HG02763 (cell line): Measurements from ENCODE around the gene FDX2.

Experiments
- ATAC-seq: cut with Tn5 transposase; IDR thresholded peaks from one replicate; pipeline ENCODE4 v1.9.1; 2021; ENCODE audit warnings: mild to moderate bottlenecking, moderate library complexity; ENCODE audit not compliant: unreplicated experiment

Gene FDX2

DNA sequence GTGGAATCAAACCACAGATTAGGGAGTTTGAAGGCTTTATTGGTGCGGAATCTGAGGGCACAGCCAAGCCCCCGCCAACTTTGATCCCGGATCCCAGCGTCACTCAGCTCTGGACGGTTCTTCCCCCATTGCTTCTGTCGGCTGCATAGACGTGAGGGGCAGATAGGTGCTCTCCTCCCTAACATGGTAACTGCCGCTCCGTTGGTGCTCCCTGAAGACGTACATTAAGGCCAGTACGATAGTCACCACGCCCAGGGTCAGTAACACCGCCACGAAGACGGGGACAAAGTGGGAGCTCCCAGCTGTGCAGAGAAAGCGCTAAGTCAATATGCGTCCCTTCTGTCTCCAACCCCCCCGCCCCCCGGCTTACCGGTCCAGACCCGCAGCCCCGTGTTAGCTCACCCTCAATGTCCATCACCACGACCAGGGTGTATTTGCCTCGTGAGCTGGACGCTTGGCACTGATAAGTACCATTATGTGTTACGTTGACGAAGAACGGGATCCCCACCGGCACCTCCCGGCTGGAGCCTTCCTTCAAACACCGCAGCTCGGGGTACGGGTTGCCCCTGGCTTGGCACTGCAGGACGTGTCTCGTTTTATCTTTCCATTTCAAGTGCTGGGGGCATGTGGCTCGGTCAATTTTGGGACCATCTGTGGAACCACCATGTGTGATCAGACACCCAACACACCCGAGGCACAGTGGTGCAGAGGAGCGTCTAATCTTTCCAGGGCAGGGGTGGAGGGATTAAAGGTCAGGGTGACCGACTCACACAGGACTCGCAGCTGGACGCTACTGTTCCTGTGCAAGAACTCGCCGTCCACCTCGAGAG lies 18.2 kb upstream of the FDX2 start:
- ATAC-seq: no peak

DNA sequence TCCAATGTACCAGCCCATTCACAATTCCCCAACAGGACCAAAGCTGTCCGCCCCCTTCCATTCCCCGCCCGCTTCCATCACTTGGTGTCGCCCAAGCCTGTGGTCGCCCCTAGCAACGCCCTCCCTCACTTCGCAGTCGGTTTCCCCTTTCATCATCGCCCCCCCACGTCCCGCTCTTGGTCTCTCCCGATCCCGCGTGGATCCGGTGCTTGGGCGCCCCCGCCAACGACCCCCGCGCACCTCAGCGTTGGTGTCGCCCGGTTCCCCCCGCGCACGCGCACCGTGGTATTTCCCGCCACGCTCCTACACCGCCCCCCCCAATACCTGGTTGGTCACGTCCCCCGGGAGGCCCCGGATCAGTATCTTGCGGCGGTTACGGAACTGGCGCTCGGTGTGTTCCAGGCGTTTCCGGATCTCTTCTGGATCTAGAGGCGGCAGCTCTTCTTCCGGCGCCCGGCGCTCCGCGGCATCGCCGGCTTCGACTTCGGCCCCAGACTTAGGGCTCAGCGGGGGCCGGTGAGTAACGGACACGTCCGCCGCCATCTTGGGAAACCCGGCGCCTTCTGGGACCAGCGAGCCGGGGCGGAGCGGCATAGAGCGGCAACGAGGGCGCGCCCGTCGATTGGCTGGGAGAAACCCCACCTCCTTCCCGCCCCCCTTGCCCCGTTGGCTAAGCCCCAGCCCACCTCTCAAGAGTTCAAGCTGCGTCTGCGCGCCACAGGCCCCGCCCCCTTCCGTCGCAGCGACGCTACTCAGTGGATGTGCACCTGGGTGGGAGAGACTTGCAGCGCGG lies 17.3 kb upstream of the FDX2 start, which contains the start of gene RAVER1:
Gene RAVER1 (minus strand): TSS at position 565 of the 793 bp plus-strand sequence. CDS start 22 bp downstream, at position 543.
- peak; percentile 89 for ATAC-seq

DNA sequence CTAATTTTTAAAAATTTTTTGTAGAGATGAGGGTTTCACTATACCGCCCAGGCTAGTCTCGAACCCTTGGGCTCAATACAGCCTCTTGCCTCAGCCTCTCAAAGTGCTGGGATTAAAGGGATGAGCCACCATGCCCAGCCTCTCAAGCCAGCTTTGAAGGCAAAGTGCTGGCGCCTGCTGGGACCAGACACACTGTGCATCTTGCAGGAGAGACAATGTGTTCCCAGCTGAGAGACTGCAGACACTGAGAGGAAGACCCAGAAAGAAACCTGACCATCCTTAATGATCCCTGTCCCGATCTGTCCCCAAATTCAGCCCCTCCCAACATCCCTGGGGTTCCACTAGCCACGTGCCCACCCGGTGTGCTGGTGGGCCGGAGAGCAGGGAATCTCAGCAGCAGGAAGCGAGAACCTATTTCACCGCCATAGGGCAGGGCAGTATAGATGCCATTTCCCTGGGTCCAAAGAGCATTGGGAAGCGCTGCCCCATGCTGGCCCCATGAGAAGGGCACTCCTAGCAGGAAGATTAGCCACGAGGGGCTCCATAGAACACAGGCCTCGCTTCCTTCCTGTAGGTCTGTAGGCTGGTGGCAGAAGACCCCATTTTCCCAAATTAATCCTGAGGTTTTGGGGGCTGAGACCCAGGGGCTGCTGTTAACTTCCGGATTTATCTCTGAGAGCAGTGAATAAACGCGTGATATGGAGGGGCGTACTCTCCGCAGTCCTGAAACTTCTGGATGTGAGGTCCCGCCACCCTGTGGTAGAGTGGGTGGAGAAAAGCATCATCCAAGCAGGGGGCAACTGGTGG lies 16.5 kb upstream of the FDX2 start:
- no peak for ATAC-seq

DNA sequence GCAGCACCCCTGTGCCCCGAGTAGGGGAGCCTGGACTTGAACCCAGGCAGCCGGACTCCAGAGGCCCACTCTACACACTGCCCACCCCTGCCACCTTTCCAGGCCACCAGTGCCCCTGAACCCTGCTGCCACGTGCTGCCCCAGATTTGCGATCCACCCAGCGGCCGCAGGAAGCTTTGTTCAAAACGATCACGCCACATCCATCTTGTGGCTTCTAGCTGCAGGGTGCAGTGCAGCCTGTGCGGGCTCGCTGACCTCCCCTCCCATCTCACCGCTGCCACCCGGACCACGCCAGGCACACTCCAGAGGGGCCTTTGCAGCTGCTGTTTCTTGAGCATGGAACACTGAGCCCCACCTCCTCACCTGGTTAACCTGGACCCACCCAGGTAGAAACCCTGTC lies 13.7 kb upstream of the FDX2 start:
- ATAC-seq: no peak

DNA sequence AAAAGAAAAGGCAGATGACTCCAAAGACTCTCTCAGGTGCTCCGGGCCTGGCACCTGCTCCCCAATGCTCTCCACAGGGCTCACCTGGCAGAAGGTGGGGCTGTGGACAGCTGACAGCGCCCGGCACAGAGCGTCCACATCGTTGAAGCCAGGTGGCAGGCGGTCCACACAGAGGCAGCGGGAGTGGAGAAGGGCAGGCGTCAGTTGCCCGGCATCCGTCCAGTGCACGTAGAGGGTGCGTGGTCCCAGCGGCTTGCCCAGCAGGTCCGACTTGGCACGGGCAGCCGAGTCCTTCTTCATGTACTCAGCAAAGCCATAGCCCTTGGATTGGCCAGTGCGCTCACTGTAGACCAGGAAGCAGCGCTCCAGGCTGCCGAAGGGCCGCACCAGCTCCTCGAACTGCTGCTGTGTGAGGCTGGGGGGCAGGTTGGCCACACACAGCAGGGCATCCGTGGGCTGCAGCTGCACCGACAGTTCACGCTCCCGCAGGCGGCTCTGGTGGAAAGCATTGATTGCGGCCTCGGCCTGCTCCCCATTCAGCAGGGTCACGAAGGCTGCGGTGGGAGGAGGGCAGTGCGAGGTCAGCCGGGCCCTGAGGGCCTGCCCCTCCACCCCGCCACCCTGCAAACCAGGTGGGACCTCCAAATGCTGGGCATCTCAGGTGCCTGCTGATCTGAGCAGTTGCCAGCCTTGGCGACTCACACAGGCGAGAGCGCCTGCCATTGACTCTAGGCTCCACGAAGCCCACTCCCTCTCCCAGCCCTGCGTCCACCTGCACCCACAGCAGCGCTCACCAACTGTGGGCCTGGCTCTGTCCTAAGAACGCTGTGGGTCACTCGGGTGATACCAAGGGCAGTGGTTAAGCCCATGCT lies 13.0 kb upstream of the FDX2 start:
- no peak for ATAC-seq

DNA sequence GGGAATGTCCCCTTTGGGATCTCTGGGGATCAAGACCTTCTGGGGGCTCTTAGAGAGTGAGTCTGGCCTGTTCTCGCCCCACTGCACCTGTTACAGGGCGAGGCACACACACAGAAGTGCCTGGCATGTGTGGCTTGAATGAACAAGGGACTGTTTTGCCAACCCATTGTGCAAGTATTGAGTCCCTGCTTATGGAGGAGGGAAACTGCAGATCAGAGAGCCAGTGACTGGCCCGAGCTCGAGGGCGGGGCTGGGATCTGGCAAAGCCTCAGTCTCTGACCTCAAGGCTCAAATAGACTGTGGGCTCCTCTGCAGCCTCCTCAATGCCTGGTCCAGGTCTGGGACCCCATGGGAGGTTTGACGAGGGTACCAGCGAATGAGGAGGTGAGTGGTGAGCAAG lies 12.0 kb upstream of the FDX2 start:
- no peak for ATAC-seq

DNA sequence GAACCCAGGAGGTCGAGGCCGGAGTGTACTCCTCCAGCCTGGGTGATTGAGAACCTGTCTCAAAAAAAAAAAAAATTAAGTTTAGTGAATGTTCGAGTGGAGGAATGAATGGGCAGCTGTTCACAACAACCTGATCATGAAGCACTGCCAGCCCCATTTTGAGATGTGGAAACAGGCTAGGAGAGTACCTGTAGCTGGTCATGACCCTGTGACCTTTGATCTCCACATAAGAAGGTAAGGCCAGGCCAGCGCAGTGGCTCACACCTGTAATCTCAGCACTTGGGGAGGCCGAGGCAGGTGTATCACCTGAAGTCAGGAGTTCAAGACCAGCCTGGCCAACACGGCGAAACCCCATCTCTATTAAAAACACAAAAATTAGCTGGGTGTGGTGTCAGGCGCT lies 9.9 kb upstream of the FDX2 start:
- no peak for ATAC-seq

DNA sequence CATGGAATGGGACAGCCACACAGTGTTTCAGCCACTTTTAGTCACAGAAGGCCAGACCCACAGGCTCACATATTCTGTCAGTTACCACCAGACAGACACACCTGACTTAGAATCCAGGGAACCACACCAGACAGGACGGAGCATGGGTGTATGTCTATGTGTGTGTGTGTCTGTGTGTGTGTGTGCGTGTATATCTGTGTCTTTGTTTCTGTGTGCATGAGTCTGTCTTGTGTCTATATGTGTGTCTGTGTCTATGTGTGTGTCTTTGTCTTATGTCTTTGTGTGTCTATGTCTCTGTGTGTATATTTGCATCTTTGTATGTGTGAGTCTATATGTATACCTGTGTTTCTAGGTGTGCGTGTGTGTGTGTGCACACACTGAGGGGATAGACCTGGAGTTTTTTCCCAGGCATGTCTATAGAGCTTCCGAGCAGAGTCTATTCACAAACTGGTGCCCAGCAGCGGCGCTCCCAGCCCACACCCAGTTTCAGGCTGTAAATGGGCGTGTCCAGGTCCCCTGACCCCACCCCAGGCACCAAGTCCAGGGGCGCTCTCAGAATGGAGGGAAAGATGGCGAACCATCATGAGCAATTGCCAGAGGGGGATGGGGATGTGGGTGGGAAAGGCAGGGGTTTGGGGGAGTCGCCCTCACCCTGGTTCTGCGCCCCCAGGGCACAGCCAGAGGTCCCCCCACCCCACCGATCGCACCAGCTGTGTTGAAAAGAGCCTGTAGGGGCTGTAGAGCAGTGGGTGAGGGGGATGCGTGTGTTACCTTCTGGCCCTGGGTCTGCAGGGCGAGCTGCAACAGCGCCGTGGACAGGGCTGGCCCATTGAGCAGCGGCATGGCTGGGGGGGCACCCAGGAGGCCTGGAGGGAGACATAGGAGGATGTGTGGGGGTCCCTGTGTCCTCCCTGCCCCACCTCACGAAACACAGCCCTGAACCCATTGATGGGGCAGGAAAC lies 6.3 kb upstream of the FDX2 start:
- ATAC-seq: no peak

DNA sequence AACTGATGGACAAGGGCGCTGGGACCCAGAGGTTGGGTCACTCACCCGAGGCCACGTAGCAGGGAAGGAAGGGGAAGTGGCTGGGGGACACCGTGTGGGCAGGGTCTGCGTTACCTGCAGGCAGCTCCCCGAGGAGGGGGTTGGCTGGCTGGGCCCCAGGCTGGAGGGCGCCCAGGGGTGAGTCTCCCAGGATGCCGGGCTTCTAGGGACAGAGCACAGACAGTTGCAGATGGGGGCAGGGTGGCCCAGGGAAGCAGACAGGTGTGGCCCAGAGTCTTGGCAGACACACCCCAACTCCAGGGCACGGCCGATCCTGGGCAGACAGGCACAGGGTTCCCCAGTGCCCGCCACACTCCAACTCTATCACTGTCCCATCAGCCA lies 5.6 kb upstream of the FDX2 start:
- no peak for ATAC-seq

DNA sequence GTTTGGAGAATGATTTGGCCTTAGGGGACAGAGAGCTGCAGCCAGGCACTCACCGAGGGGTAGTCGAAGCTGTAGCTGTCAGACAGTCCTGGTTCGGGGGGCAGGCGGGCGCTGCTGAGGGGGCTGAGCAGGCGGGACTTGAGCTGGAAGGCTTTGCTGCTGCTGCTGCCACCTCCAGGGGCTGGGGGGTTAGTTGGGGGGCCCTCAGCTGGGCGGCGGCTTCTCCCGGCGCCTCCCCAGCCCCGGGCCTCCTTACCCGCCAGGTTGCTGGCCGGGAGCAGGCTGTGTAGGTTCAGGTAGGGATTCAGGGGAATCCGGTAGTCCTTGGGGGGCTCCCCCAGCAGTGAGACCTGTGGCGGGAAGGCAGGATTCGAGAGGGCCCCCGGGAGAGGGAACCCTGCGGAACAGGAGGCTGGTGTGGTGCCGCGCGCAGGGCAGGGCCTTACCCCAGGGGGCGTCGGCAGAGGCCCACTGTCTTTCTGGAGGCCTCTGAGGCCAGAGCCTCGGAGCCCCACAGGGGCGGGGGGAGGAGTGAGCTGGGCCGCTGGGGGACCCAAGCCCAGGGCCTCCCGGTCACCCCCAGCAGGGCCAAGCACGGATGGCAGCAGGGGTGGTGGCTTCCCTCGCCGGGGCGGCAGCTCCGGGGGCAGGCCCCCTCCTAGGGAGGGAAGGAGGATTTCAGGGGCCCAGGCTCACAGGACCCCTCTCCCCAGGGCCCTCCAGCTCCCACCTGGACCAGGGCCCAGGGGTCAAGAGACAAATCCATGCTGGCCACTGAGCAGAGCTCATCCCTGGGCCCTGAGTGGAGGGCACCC lies 5.0 kb upstream of the FDX2 start:
- ATAC-seq: no peak

DNA sequence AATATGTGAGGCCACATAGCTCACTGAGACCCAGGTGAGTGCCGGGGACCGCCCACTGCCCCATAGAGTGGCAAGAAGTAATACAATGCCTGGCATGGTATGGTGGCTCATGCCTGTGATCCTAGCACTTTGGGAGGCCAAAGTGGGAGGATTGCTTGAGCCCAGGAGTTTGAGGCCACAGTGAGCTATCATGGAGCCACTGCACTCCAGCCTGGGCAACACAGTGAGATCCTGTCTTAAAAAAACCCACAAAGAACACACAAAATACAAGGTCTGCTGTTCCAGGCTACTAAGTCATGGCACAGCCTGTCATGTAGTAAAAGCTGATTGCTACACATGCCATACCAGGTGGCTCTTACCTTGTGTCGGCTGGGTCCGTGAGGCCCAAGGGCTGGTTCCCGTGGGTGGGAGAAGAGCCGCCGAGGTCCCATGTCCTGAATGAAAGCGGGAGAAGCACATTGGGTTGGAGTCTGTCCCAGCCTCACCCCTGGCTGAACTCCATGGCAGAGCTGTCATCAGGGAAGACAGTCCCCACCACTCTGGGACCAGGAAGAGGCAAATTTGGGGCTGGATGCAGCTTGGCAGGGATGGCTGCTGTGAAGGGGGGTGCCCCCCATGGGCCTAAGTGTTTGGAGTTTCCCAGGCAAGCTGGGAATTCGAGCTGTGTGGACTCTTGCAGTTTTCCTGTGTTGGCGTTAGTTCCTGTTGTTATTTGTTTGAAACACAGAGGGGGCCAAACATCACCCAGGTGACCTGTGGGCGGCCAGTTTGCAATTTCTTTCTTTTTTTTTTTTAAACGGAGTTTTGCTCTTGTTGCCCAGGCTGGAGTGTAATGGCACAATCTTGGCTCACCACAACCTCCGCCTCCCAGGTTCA lies 3.2 kb upstream of the FDX2 start:
- no peak for ATAC-seq

DNA sequence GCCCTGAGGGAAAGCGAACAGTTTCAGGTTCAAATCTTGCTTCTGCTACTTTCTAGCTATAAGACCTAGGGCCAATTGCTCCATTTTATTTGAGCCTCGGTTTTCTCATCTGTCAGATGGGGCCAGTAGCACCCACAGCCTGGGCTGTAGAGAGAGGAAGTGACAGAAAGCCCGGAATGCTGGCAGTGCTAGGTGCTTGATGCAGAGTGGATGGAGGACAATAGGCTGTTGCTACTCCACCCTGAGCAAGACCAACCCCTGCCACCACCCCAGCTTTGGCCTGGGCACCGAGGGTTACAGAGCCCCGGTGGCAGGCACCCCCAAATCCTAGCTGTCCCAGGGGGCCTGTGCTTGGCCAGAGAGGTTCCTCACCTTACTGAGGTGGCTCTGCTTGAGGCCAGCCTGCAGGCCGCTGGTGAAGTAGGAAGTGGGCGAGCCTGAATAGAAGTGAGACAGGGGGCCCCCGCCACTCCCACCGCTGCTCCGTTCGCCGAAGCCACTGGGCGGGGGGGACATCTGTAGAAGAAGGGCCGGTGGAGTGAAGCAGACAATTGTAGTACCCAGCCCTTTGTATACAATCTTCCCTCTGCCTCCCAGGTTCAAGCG lies 2.1 kb upstream of the FDX2 start:
- ATAC-seq: no peak

DNA sequence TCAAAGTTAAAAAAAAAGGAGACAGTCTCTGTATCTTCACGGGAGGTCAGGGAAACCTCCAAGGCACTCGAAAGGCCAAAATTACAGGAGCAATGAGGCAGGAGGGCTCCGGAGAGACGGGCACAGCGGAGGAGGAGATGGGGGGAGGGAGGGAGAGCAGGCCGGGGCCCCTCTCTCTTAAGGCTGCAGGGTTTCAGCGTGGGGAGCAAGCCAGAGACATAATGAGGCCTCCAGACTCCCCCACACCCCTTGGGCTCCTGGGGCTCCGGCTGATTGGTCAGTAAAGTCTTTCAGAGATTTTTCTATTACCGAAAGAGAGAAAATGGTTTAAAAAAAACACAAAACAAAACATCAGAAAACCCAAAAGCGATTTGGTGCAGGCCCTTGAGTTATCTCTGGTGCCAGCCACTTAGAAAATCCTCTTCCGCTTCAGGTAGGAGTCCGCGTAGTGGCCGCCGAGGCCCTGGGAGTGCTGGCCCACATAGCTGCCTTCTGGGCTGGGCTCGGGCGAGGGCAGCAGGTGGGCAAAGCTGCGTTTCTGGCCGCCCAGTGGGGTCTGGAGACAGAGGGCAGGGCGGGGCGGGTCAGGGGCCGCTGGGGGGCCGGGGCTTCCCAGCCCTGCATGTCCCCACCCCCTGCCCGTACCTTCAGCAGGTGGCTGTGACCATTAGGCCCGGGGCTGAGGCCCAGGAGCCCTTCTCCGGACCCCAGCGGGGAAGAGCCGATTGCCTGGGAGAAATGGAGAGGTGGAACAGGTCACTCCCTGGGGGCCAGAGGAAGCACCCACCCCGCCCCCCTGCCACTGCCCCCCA lies 1.4 kb upstream of the FDX2 start:
- ATAC-seq: no peak

DNA sequence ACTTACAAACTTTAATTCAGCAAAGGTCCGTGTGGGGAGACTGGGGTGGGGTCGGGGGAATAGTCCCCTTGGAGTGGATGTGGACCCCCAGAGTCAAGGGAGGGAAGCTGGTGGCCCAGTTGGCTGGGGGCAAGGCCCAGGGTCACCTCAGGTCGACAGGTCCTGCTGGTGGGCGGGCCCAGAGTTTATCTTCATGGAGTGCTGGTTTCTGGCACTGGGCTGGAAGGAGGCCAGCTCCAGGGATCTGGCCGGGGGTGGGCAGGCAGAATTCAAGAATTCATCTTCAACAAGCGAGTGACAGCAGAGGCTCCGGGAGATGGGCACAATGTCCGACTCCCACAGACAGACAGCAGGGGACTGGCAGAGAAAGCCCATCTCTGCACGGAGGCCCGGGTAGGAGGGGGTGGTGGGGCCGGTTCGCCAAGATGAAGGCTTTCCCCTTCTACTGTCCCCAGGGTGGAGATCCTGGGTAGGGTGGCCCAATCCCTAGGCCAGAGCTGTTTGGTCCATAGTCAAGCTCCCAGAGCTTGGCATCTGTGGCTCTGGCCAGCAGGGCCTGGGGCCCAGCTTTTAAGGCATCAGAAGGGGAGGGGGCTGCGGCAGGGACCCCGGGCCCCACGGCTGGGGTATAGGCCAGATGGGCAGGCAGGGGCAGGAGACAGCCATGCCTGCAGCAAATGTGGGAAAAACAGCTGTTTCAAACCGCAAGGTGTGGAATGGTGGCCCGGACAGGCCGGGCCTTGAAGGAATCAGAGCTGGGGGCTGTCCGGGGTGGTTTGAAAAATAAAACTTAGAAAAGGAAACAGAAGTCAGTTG lies 622 bp upstream of the FDX2 start:
- no peak for ATAC-seq

DNA sequence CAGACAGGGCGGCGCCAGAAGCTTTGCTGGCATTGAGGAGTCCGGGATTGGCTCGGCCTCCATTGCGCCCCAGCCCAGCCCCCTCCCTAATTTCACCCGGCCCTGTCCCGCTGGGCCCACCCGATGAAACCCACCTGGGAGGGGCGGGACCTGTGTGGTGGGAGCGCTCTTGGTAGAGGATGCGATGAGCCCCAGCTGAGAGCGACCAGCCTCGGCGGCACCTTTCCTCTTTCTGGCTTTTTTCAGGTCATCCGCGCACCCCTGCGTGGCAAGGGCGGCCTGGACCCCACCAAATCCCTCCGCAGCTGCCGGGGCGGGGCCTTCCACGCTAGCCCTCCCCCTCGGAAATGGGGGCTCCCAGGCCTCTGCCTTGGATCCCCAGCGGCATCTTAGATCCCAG lies 6.4 kb downstream of the FDX2 start, which contains the start of gene ZGLP1:
Gene ZGLP1 (minus strand): TSS at position 393 of the 400 bp plus-strand sequence.
- ATAC-seq: no peak
